GM18526 (cell line): ENCODE measurements around the gene E2F1.

Experiments
- POLR2A ChIP-seq: IDR thresholded peaks from 3 replicates; pipeline ENCODE4 v1.6.1; 2011; ENCODE audit not compliant: insufficient read length; ENCODE audit errors: extremely low read depth

Gene E2F1

GRCh38 chr20:33680686-33681085, 5.5 kb downstream of the E2F1 start:
- no peak for TF ChIP-seq POLR2A

DNA sequence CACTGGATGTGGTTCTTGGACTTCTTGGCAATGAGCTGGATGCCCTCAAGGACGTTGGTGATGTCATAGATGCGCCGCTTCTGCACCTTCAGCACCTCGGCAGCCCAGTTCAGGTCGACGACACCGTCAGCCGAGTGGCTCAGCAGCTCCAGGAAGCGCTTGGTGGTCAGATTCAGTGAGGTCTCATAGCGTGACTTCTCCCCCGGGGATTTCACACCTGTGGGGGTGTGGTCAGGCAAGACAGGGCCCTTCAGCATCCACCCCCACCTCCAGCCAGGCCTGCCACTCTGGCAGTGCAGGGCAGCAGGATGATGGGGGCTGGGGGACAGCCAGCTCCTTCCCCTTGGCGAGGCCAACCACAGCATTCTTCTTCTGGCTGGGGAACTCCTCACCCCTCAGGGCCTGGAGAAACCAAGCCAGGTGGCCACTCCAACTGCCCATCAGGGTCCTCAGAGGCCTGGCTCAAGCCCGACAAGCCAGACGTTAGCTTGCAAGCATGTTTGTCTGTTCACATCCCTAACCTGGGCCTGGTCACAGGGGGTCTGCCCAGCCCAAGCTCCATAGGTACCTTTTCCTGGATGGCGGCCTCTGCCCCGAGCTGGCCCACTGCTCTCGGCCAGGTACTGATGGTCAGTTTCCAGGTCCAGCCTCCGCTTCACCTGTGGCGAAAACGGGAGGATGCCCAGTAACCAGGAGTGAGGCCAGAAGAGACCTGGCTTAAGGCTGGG, 6.3 kb downstream of the E2F1 start:
- TF ChIP-seq POLR2A, result no peak

- no peak for TF ChIP-seq POLR2A
Measured at GRCh38 chr20:33677991-33678702, 8.0 kb downstream of the E2F1 start.

DNA sequence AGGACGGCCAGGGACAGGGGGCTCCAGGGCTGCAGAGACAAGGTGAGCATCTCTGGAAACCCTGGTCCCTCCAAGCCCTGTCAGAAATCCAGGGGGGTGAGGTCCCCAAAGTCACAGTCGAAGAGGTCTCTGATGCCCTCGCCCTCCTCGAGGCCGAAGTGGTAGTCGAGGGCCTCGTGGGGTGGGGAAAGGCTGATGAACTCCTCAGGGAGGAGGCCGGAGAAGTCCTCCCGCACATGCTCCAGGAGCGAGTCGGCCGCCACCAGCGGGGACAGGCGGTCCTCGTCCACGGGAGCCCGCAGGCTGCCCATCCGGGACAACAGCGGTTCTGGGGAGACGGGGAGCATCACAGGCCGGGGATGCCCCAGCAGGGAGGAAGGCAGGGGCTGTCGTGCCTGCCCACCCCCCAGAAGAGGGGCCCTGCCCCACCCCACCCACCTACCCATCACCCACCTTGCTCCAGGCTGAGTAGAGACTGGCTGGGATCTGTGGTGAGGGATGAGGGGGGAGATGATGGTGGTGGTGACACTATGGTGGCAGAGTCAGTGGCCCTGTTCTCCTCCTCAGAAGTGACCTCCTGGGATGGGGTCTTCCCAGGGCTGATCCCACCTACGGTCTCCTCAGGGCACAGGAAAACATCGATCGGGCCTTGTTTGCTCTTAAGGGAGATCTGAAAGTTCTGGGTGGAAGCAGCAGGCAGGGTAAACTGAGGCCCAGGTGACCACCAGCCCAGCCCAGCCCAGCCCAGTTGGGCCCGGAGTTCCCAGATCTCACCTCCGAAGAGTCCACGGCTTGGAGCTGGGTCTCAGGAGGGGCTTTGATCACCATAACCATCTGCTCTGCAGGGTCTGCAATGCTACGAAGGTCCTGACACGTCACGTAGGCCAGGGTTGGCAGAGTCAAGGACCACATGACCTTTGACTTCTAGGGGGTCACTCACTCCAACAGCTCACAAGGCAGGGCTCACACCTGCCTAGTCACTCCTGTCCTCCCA, 9.2 kb downstream of the E2F1 start:
- TF ChIP-seq POLR2A, result no peak

DNA sequence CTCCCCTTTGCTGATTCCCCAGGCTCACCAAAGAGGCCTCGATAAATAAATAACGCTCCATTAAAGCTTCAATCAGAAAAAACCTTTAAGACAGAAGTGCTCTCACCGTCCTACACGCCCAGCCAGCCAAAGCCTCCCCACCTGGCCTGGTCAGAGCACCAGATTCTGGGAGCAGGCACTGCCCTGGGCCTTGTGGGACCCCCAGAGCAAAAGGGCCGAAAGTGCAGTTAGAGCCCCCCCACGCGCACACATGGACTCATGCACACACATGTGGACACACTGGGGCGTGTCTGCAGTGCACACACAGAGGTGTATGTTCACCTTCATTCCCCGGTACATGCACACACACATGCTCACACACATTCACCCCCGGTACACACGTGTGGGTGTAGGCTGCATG, 10.1 kb downstream of the E2F1 start:
- TF ChIP-seq POLR2A, result no peak

DNA sequence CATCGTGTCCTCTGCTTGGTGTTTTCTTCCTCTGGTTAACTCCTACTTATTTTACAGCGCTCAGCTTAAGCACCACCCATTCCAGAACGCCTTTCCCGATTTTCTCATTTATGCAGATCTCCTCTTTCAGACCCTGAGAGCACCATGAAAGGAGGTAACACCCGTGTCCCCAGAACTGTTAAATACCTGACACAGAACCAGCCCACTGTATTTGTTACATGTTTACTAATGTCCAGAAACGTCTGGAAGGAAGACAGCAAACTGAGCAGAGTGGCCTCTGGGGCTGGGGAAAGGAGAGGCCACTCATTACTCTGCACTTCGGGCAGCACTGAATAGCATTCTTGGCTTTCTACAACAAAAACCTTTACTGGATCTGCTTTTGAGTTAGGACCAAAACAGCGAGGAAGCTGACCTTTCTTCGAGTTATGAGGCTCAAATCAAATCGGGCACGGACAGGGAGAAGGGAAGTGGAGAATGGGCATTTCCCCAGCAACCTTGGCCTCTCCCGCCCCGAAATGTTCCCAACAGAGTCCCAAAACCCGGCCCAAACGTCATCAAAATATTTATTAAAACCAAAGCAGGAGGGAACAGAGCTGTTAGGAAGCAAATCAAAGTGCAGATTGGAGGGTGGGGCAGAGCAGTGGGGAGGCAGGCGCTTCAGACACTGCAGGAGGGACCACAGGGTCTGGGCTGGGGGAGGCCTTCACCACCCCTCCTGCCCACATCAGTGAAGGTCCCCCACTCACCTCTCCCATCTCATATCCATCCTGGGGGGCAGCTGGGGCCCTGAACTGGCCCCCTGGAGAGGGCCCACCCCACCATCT, 10.8 kb downstream of the E2F1 start:
- no peak for TF ChIP-seq POLR2A

DNA sequence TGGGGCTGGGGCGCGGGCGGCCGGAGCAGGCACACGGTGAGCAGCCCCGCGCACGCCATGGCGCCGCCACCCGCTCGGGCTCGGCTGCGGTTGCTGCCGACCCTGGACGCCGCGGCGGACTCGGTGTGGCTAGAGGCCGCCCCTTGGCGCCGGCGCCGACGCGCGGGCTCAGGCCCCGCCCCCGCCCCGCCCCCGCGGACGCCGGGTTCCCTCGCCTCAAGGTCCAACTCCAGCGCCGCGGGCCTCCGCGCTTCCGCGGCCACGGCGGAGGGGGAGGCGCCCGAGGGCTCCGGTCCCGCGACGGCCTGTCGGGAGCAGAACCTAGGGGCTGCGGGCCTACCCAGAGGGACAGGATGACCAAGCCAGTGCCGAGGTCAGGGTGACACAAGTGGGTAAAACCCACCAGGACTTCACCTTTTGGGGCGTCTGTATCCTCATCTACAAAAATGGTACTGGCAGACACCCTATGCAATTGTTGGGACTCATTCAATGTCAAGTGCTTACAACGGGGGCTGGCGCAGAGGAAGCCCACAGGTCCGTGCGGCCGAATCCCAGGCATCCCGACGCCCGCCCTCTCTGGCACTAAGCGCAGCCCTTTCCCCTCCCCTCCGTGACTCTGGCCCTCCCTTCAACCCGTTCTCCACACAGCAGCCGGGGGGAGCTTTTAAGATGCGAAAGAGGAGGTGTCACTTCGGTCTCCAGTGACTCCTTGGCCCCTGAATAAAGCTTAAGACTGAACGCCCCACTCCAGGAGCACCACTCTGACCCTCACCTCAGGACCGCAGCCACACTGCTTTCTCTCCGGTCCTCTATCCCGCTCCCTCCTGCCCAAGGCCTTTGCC, 11.7 kb downstream of the E2F1 start, which contains the start of gene NECAB3:
Gene NECAB3, minus strand, starts transcription at position 135 of the 842 bp plus-strand sequence. Its CDS starts 76 bp downstream, at position 59.
- TF ChIP-seq POLR2A, result peak; percentile 42

- TF ChIP-seq POLR2A, result no peak
Measured at GRCh38 chr20:33673410-33674293, 12.5 kb downstream of the E2F1 start.

GRCh38 chr20:33673114-33673409, 13.1 kb downstream of the E2F1 start:
- no peak for TF ChIP-seq POLR2A

GRCh38 chr20:33672426-33673113, 13.6 kb downstream of the E2F1 start:
- no peak for TF ChIP-seq POLR2A

DNA sequence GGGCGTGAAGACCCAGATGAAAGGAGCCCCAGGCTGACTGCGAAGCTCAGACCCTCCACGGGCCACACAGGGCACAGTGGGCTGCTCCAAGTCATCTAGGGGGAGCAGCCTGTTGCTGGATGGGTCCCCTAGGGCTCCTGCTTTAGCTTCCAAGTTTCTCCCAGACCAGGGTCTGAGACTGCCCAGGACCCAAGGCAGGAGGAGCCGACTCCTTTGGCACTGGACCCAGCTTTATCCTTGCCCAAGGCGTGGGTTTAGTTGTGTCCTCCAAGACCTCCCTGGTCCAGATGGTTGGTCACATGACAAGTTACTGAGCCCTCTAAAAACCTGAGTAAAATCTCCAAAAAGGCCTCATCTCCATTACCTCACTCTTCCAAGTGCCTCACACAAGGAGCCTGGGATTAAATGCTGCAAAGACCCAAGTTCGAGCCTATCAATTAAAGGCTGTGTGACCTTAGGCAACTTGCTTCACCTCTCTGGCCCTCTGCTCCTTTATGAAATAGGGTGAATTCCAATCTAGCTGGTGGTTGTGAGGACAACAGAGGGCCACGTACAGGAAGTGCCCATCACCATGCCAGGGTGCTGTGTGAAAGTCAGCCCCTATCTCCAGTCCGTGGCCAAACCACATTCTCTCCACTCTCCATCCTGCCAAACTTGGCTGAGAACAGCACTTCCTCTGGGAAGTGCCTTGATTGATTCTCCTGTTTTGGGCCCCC, 14.5 kb downstream of the E2F1 start:
- no peak for TF ChIP-seq POLR2A
